ENCODE data around the gene THRA. TPM values are rescaled to one million over a fixed set of nuclear protein-coding genes. Genes with fewer than 3 reads are reported as not detected.

THRA gene
- total and polyA plus RNA-seq, 9 of the 15 experiments (the other 6 are each of a cell fraction or from before 2014, with no cell fraction given): 0.34 to 23.4 (median 12.7) TPM

DNA sequence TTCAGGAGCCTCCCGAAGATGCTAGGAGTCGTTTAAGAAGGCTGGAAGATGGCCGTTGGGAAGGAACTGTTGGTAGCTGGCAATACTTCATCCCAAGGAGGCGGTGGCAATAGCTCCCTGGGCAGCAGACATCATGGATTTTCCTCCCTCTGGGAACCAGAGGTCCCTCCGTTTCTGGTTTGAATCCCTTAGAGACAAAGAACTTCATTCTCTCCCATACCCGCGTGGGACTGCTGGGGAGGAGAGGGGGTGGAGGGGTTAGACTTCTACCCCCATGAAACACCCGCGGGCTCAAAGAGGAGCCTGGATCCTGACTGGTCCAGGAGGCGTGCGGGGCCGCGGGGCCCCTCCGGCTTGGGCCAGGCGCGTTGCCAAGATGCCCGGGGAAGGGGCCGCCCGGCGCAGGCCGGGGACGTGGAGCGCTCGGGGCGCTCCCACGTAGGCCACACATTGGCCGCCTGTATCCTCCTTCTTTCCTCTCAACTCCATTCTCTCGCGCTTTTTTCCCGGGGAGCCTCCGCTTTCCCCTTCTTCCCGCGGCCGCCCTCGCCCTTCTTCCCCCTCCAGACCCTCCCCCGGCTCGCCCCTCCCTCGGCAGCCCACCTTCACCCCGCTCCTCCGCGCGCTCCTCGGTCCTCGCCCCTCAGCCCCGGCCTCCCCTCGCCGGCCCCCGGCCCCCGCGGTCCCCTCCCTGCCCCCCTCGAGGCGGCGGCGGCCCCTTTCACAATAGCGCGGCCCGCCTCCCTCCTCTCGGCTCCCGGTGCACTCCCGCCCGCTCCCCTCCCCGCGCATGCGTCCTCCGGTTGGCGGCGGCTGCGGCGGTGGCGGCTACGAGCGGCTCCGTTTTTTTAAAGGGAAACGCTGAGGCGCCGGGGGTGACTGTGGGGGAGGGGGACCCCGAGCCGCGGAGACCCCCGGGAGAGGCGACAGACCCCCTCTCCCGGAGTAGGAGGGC, 58.7 kb downstream of the THRA start, which contains the start of gene MSL1 (continued):
- TF ChIP-seq, protein P1, sequence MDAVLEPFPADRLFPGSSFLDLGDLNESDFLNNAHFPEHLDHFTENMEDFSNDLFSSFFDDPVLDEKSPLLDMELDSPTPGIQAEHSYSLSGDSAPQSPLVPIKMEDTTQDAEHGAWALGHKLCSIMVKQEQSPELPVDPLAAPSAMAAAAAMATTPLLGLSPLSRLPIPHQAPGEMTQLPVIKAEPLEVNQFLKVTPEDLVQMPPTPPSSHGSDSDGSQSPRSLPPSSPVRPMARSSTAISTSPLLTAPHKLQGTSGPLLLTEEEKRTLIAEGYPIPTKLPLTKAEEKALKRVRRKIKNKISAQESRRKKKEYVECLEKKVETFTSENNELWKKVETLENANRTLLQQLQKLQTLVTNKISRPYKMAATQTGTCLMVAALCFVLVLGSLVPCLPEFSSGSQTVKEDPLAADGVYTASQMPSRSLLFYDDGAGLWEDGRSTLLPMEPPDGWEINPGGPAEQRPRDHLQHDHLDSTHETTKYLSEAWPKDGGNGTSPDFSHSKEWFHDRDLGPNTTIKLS (IDR thresholded peaks at IDR 0.05; ENCODE audit: borderline replicate concordance, low read depth): no peak
- TF ChIP-seq TAF9B (IDR thresholded peaks at IDR 0.05; ENCODE audit: partially characterized antibody) (peak; percentile 43), OTX1 (CRISPR knock-in tag; IDR thresholded peaks at IDR 0.05) (no peak), TAF1 (IDR thresholded peaks at IDR 0.05; ENCODE audit: control insufficient read depth, extremely low read depth, insufficient read depth, low read length, severe bottlenecking) (peak; percentile 76), ZNF143 (CRISPR knock-in tag; IDR thresholded peaks at IDR 0.05) (no peak), HMG20B (CRISPR knock-in tag; IDR thresholded peaks at IDR 0.05) (no peak), KAT8 (IDR thresholded peaks at IDR 0.05; ENCODE audit: low read depth) (no peak), EP400 (IDR thresholded peaks at IDR 0.05) (peak; percentile 39; the same call in 1 of the 2 replicates), PHF8 (IDR thresholded peaks at IDR 0.05; ENCODE audit: borderline replicate concordance, low read length) (peak; percentile 46; the same call in 1 of the 2 replicates)
- TF ChIP-seq, protein P2, sequence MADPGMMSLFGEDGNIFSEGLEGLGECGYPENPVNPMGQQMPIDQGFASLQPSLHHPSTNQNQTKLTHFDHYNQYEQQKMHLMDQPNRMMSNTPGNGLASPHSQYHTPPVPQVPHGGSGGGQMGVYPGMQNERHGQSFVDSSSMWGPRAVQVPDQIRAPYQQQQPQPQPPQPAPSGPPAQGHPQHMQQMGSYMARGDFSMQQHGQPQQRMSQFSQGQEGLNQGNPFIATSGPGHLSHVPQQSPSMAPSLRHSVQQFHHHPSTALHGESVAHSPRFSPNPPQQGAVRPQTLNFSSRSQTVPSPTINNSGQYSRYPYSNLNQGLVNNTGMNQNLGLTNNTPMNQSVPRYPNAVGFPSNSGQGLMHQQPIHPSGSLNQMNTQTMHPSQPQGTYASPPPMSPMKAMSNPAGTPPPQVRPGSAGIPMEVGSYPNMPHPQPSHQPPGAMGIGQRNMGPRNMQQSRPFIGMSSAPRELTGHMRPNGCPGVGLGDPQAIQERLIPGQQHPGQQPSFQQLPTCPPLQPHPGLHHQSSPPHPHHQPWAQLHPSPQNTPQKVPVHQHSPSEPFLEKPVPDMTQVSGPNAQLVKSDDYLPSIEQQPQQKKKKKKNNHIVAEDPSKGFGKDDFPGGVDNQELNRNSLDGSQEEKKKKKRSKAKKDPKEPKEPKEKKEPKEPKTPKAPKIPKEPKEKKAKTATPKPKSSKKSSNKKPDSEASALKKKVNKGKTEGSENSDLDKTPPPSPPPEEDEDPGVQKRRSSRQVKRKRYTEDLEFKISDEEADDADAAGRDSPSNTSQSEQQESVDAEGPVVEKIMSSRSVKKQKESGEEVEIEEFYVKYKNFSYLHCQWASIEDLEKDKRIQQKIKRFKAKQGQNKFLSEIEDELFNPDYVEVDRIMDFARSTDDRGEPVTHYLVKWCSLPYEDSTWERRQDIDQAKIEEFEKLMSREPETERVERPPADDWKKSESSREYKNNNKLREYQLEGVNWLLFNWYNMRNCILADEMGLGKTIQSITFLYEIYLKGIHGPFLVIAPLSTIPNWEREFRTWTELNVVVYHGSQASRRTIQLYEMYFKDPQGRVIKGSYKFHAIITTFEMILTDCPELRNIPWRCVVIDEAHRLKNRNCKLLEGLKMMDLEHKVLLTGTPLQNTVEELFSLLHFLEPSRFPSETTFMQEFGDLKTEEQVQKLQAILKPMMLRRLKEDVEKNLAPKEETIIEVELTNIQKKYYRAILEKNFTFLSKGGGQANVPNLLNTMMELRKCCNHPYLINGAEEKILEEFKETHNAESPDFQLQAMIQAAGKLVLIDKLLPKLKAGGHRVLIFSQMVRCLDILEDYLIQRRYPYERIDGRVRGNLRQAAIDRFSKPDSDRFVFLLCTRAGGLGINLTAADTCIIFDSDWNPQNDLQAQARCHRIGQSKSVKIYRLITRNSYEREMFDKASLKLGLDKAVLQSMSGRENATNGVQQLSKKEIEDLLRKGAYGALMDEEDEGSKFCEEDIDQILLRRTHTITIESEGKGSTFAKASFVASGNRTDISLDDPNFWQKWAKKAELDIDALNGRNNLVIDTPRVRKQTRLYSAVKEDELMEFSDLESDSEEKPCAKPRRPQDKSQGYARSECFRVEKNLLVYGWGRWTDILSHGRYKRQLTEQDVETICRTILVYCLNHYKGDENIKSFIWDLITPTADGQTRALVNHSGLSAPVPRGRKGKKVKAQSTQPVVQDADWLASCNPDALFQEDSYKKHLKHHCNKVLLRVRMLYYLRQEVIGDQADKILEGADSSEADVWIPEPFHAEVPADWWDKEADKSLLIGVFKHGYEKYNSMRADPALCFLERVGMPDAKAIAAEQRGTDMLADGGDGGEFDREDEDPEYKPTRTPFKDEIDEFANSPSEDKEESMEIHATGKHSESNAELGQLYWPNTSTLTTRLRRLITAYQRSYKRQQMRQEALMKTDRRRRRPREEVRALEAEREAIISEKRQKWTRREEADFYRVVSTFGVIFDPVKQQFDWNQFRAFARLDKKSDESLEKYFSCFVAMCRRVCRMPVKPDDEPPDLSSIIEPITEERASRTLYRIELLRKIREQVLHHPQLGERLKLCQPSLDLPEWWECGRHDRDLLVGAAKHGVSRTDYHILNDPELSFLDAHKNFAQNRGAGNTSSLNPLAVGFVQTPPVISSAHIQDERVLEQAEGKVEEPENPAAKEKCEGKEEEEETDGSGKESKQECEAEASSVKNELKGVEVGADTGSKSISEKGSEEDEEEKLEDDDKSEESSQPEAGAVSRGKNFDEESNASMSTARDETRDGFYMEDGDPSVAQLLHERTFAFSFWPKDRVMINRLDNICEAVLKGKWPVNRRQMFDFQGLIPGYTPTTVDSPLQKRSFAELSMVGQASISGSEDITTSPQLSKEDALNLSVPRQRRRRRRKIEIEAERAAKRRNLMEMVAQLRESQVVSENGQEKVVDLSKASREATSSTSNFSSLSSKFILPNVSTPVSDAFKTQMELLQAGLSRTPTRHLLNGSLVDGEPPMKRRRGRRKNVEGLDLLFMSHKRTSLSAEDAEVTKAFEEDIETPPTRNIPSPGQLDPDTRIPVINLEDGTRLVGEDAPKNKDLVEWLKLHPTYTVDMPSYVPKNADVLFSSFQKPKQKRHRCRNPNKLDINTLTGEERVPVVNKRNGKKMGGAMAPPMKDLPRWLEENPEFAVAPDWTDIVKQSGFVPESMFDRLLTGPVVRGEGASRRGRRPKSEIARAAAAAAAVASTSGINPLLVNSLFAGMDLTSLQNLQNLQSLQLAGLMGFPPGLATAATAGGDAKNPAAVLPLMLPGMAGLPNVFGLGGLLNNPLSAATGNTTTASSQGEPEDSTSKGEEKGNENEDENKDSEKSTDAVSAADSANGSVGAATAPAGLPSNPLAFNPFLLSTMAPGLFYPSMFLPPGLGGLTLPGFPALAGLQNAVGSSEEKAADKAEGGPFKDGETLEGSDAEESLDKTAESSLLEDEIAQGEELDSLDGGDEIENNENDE (IDR thresholded peaks at IDR 0.05; ENCODE audit: low read depth, low read length): no peak
- TF ChIP-seq, protein P3, sequence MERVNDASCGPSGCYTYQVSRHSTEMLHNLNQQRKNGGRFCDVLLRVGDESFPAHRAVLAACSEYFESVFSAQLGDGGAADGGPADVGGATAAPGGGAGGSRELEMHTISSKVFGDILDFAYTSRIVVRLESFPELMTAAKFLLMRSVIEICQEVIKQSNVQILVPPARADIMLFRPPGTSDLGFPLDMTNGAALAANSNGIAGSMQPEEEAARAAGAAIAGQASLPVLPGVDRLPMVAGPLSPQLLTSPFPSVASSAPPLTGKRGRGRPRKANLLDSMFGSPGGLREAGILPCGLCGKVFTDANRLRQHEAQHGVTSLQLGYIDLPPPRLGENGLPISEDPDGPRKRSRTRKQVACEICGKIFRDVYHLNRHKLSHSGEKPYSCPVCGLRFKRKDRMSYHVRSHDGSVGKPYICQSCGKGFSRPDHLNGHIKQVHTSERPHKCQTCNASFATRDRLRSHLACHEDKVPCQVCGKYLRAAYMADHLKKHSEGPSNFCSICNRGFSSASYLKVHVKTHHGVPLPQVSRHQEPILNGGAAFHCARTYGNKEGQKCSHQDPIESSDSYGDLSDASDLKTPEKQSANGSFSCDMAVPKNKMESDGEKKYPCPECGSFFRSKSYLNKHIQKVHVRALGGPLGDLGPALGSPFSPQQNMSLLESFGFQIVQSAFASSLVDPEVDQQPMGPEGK (CRISPR knock-in tag; IDR thresholded peaks at IDR 0.05; ENCODE audit: borderline replicate concordance): no peak

All from K562 (cell line).